Activated gamma-delta T cell (primary cell): ENCODE data around the gene AKR1B1.
A peak's percentile ranks its signal among the peaks of the same experiment; 100 is the strongest.

Experiments used
- DNase-seq: peaks from one replicate; lab custom pipeline; 2025; lab: John Stamatoyannopoulos, UW

The AKR1B1 gene

DNA sequence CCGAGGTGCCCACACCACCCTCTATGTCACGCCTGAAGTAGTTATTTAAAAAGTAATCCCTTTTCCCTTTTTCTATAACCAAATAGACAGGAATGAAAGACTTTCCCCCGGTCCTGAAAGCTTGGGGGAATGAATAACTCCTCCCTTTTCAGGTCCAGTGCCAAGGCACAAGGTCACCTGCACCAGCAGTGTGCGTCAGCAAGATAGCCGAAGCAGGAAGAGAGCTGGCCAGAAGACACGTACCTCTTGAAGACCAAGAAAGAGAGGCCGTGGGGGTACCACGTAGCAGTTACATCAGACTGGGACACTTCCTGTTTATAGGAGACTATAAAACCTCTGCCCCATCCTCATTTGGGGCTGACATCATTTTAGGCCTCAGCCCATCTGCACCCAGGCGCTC lies 10.7 kb upstream of the AKR1B1 start:
- no peak for DNase-seq

DNA sequence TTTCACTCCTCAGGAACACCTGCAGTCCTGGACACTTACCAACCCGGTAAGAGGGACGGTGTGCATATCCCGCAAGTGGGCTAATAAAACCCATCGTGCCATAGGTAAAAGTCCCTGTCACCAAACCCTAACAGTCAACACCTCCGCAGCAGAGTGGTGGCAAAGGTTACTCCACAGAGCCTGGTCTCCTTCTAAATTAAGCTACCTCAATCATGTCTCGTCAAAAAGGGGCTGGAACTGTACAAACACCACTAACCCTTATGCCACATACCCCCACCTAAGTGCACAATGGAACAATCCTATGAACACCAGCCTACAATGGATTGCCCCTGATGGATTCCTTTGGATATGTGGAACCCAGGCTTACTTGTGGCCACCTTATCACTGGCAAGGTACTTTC lies 9.6 kb upstream of the AKR1B1 start:
- no peak for DNase-seq

DNA sequence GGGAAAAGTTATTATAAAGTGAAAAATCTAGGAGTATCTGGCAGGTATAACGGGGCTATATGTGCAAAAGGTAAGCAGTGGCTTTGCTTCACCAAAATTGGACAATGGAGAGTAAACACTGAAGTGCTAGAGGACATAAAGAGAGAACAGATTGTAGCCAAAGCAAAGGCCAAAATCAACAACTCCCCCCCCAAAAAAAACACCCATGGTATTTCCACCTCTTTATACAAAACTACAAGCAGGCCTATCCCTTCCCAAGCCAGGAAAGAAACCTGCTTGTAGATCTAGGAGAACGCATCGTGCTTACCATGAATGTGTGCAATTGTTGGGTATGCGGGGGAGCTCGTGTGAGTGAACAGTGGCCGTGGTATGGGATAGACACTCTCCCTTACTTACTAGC lies 9.2 kb upstream of the AKR1B1 start:
- no peak for DNase-seq

DNA sequence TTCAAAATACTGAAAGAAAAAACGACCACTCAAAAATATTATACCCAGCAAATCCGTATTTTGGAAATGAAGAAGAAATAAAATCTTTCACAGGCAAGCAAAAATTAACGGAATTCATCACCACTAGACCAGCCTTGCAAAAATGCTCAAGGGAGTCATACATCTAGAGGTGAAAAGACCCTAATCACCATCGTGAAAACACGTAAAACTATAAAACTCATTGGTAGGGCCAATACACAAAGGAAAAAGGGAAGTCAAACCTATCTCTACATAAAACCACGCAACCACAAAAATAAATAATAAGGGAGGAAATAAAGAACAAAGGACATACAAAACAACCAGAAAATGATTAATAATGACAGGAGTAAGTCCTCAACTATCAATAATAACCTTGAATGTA lies 6.6 kb upstream of the AKR1B1 start:
- DNase-seq: no peak

DNA sequence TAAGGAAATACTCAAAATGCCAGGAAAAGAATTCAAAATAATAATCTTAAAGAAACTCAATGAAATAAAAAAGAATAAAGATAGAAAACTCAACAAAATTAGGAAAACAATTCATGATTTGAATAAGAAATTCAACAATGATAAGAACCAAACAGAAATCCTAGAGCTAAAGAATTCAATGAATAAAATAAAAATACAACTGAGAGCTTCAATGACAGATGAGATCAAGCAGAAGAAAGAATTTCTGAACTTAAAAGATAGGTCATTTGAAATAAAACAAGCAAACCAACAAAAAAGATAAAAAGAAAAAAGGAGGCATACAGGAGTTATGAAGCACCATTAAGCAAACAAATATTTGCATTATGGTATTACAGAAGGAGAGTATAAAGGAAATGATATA lies 5.6 kb upstream of the AKR1B1 start:
- no peak for DNase-seq

DNA sequence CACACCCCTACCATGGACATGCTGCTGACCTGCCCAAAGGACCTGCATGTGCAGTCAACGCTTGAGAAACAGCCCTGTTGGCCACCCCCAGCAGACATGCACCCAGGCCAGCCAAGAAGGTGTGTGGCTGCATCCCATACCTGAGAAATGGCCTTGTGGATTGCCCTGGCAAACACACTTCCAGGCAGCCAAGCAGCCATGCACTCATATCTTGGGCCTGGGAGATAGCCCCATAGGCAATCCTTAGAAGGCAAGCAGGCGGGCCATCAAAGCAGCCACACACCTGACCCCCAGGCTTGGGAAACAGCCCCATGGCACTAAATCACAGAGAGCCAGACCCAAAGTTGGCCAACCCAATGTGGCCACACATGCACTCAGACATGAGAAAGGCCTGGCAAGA lies 4.9 kb upstream of the AKR1B1 start:
- no peak for DNase-seq

DNA sequence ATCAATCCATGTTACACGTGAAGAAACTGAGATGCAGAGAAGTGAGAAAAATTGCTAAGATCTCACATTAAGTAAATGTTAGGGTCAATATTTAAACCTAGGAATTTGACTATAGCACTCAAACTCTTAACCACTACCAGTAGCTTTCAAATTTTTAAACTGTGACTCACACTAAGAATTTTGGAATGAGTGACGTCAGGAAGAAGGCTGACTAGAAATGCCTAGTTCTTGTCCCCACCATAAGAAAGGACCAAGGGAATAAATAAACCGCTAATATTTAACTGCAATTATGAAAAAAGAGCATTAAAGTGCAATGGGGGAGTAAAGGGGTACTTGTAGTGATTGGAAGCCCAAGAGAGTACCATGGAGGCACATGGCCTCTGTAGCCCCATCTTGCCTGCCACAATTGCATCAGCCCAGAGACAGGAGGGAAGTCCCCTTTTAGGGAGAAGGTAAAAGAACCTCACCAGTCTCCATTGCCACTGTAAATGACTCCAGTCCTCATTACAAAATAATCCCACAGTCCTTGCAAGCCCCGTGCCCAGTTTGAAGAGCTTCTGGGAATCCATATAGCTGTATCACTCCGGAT lies 3.5 kb upstream of the AKR1B1 start:
- DNase-seq: no peak

DNA sequence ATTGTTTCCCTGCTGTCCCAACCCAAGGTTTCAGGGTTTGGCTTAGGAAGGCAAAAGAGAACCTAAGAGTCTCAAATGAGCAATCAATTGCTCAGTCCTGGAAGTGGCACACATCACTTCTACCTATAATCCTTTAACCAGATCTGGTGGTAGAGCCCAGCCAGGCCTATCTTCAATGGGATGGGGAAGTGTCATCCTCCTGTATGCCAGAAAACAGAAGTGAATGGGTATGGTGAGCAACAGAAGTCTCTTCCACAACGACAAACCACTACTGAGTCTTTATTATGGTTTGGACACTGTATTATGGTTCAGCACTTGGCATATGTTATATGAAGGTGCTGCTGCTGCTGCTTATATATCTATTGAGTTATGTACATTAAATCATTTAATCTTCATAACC lies 3.0 kb upstream of the AKR1B1 start:
- no peak for DNase-seq

DNA sequence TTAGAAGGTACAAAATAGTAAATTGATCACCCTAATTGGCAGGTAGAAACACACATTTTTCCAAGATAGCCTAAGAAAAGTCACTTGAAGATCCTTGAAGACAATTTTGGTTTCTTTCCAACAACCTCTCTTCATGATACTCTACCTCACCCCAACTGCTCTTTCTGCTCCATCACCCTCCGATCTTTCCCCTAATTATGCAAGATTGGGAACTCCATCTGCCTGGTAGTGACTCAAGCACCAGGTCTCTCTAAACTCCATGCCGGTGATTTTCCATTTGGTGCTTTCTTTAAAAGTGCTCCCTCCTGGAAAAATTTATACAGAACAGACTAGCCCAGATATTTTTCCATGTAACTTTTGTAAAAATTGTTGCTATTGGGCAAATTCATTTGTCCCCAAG lies 1.1 kb upstream of the AKR1B1 start:
- no peak for DNase-seq

DNA sequence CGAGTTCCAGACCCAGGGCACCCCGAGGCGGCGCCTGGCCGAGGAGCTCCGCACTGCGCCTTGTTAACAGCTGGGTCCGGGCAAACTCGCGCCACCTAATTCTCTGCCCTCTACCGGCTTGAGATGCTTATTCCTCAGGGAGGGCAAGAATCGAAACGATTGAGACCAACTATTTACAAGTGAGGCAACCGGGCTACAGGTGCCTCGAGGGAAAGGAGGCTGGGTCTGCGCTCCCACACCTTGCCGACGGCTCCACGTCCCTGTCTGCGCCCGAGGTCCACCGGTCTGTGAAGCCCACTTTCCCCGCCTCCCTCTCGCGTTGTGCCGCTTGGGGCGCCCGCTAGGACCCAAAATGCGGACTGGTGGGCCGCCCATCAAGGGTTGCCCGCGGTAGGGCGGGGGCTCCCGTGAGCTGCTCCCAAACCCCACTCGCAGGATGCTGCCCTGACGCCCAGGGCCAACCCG lies 527 bp downstream of the AKR1B1 start:
- peak; percentile 46 for DNase-seq

DNA sequence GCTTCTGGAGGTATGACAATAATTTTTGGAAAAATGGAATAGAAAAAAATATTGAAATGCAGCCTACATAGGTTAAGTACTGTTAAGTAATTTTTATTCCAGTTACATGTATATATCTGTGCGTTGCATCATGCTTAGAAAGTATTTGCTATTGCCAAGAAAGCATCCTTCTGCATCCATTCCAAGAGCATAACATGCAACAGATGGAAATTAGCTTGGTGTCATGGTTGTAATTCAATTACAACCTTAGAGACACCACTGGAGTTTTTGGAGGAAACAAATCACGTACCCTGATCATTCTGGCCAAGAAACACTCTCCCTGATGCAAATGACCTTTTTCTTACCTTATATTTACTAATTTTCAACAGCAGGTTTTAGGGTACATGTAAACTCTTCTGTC lies 1.7 kb downstream of the AKR1B1 start:
- no peak for DNase-seq

DNA sequence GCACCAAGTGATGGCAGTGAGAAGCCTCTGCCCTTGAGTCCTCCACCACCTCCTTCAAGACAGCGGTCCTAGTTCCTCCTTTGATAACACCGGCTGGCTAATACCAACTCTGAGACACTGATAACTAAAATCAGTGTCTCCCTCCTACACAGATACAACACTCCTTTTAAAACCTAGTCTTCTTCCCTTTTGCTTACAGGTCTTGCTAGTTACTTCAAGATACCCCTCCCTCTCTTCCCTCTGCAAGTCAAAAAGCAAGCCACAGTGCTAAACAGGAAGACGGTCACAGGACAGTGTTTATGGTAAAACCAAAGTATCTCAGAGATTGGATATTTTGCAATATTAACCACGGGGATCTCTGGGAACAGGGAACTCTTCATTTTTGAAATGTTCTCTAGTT lies 4.6 kb downstream of the AKR1B1 start:
- no peak for DNase-seq

DNA sequence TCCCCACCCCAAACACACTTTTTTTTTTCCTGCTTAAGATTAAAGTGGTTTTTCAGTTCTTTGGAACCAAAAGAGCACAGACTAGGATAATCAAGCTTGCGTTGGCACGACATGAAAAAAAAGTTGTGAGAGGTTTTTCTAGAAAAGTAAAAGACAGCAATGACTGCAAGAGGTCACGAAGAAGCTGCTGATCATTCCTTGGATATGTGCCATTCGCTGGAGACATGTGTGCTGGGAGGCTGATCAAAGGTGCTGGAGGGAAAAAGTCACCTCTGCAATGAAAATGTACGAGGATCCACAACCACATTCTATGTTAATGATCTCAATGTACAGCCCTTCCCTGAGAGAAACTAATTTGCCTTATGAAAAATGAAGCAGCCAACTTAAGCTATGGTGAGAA lies 5.4 kb downstream of the AKR1B1 start:
- no peak for DNase-seq

DNA sequence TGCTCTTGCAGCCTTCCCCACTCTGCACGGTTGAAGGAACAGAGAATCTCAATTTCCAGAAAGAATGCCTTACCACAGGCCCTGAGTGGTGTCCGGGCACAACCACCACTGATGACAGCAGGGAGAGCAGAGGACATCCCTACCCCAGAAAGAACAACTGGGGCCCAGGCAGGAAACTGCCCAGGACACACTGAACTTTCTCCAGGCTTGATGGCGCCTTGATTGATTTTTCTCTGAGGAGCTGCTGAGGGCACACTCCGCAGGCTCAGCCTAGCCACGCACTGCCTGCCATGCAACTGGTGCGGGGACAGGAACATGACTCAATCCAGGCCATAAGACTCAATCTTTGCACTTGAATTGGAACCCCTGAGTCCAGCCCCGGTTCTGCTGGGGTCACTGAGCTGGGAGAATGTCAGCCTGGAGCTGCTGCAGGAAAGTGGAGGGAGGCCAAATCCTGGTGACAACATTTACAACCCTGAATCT lies 5.9 kb downstream of the AKR1B1 start:
- no peak for DNase-seq

DNA sequence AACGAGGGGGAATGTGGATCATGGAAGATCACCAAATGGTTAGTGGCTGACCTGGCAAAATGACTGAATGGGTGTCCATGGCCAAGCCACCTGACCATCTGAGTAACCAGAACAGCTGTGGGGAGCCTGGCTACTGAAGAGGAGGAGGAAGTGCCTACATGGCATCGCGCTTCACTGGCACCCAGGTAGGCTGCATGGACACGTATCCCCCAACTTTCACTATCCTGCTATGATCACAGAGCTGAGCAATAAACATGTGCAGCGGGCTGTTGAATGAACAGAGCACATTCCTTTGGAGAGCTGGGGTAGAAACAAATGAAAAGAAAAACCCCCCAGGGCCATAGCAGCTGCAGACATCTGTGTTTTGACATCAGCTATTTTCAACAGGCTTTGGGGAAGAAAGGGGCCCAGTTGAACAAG lies 6.5 kb downstream of the AKR1B1 start:
- DNase-seq: no peak

DNA sequence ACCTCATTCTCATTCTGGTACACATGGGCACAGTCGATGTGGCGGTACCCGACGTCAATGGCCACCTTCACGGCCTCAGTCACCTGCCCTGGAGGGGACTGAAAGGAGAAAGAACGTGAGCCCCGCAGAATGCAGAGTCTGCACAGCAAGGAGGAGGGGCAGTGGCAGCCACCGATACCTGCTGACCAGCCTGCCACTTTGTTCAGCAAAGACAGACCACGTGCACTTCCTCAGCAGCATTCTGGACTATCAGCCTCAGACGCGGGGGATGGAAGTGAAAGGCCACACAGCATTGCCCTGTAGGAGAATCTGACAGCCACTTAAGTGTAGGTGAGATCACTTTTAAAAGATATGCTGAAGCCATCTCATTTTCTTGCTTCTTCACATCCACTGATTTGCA lies 7.2 kb downstream of the AKR1B1 start:
- no peak for DNase-seq

DNA sequence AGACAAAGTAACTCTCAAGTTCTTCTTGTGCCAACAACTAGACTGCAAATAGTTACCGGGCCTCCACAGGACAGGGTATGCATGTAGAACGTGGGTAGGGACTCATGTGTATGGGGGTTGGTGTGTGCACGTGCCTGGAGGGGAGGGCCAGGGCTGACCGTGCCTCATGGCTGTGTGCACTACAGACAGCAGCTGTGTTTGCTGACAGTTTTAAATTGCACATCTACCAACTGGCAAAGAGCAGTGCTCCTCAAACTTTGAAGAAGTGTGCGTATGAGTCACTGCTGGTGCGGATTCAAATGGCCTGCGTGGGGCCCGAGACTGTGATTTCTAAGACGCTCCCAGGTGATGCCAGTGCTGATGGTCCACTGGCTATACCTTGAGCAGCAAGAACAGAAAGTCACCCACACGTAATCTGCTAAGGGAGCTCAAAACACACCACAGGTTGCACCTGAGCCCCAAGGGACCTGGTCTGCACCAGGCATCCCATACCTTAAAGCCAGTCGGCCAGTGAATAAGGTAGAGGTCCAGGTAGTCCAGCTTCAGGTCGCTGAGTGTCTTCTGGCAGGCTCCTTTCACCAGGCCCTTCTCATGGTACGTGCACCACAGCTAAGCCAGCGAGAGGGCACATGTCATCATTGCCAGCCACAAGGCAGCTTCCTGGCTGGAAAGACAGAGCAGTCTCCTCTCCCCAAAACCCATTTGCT lies 8.5 kb downstream of the AKR1B1 start:
- no peak for DNase-seq

DNA sequence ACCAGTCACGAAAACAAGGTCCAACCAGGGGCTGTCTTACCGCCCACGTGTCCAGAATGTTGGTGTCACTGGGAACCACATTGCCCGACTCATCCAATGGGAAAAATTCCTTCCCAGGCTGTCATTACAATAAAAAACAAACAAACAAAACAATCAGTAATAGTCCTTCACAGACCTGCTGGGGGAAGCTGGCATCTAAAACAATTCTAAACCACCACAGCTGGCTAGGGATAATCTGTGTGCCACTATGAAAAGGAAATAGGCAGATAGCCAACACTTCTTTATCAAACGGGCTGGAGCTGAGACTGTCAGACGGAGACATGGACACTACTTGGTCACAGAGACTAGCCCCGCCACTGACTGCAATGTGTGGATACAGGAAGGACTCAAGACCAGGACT lies 9.2 kb downstream of the AKR1B1 start:
- no peak for DNase-seq

DNA sequence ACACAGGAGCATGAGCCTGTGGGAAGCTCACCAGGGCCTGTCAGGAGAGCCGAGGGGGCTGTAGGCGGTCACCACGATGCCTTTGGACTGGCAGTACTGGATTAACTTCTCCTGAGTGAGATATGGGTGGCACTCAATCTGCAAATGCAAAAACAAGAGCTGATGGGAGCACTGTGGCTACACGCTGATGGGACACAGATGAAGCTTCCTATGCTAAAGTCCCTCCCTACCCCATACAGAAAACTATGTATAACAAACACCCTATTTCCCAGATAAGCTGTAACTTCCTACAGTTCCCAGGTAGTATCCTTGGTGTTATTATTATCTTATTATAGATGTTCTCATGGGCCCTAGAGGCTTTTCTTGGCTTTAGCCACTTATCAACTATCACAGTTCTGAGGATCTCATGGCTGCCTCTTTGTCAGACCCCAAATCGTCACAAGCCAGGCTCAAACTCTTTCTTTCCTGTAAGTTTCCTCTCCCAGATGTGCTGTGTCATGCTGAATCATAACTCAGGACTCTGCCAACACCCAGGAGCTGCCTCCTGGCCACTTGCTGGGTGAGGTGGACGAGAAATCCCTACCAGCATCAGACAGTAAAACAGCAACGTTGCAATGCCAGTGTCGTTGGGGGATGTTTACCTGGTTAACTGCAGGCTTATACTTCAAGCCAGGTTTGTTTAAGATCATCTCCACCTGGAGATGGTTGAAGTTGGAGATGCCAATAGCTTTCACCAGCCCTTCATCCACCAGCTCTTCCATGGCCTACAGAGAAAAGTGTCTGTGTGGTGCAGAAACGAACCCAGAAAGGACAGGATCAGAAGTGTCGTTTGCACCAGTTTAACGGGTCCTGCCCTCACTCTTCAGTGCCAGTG lies 10.3 kb downstream of the AKR1B1 start:
- no peak for DNase-seq

DNA sequence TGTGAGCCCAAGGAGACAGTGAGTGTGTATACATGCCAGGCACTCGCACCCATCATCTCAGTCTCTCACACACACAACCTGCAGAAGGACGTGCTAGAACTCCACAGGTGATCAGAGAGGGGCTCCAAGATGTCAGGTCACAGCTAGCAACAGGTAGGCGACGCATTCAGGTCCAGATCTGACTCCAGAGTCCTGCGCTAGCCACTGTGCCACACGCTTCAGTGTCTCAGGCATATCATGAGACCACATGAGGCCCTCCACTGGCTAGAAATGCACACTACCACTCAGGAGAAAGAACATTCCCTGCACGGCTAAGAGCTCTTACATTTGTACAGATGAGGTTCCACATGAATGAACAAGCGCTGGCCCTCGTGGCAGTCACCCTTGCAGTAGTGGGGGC lies 11.5 kb downstream of the AKR1B1 start:
- DNase-seq: no peak

DNA sequence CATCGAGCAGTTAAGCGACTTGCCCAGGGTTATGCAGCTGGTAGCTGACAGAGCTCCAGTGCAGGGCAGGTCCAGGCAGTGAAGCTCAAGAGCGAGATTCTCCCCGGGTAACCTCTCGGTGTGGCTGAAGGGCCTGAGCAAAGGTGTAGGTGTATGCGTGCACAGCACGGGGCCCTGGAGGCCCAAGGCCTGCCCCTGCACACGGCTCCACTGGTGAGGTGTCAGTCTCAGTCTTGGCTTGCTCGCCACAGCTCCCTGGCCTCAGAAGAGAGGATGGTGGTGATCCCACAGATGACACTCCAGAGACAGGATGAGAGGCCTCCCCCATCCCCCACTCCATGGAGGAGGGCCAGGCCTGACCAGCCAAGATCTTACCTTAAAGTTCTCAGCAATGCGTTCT lies 12.0 kb downstream of the AKR1B1 start:
- no peak for DNase-seq

DNA sequence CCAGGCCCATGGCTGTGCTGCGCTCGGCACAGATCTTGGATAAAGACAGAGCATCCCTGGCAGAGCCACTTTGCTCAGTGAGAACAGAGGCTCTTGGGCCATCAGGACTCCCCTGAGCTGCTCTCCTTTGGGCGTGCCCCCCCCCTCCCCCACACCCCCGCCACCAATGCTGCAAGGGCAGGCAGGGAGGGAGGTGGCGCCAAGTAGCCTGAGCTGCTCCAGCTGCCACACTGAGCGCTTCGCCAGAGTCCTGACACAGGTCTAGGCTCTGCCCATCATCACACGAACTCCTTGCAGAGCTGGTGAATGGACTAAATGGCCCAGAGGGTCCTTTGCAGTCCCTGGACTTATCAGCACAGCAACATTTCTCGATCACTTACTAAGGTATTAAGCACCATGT lies 12.5 kb downstream of the AKR1B1 start:
- DNase-seq: no peak

DNA sequence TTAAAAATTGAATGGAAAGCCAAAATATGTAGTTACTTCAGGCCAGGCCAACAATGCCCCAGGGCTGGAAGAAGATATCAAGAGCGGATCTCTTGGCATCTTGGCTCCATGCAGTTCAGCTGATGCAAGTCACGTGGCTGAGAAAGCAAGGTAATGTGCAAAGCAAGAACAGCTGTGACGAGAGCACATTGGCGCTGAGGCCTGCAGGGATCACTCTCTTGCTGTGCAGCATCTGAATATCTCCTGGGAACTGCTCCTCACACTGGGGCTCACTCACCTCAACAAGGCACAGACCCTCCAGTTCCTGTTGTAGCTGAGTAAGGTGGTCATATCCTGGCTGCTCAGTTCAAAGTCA lies 14.0 kb downstream of the AKR1B1 start:
- DNase-seq: no peak
